GM18508 (cell line): ENCODE results near the gene HDAC4.
"Not testable (repeated sequence)": the region's sequence is repeated elsewhere in the genome, so short reads cannot be mapped to it uniquely, and the experiment has no call there.

ENCODE experiments used
- ATAC-seq: cut with Tn5 transposase; IDR thresholded peaks from one replicate; pipeline ENCODE4 v1.9.1; 2021; ENCODE audit warnings: moderate number of reproducible peaks; ENCODE audit not compliant: insufficient read depth, unreplicated experiment

Gene HDAC4

DNA sequence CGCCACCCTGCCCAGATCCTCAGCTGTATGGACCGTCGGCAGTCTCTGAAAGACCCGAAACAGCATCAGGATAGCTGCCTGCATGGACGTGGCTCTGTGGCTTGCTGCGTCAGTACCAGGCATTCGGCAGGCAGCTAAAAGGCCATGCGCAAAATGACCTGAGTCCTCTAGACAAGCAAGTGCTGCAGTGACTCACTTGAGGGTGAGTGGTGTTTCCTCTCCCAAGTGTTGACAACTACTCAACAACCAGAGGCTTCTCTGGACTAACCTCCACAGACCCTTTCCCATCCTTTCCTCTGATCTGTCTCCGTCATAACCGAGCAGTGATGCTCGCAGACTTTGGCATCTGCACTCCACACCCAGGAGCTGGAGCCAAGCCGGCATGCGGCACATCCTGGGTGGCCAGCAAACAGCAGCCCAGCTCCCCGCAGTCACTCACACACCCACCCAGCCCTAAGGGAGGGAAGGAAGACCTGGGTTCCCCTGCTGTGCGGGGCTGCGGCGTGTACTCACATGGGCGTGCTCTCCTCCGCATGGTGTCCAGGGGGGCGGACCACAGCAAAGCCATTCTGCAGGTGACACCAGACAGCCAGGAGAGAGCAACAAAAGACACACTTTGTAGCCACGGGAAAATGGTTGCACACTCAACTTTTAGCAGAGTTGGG lies 313.6 kb downstream of the HDAC4 start:
- no peak for ATAC-seq

GRCh38 chr2:239086325-239087020 lies 314.3 kb downstream of the HDAC4 start:
- no peak for ATAC-seq

- ATAC-seq, result no peak
Measured at GRCh38 chr2:239085201-239085992, 315.4 kb downstream of the HDAC4 start.

DNA sequence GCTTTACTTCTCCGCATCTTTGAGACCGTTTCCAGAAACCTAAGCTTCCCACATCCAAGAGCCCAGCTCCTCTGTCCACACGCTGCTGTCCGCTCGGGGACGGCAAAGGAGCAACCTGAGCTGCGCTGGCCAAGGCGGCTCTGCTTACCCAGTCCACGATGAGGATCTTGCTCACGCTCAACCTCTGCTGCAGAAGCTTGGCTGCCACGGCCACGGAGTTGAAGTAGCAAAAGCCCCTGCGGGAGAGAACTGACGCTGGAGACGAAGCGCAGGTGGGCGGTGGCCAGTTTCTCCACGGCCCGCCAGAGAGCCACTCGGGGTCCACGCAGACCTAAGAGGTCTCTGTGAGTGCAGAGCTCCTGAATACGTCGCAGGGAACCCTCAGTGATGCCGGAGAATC lies 316.8 kb downstream of the HDAC4 start:
- no peak for ATAC-seq

- no peak for ATAC-seq
Measured at GRCh38 chr2:239082425-239082824, 318.4 kb downstream of the HDAC4 start.

DNA sequence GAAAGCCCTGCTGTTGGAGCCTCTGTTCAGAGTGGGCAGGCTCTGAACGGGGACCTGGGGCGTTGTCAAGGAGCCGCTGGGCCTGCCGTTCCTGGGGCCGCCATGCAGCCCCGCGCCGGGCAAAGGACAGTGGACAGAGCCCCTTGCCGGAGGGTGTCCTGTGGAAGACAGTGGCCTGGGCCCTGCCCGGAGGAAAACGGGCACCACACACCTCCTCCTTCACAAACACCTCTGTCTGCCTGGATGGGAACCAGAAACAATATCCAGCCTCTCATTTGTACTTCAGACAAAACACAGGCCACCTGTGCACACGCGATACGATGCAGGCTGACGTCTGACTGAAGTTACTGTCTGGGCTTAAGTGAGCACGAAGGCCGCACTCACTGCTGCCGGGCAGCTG lies 319.2 kb downstream of the HDAC4 start:
- ATAC-seq, result no peak

GRCh38 chr2:239081046-239081445 lies 319.8 kb downstream of the HDAC4 start:
- ATAC-seq, result no peak

GRCh38 chr2:239079671-239080294 lies 321.0 kb downstream of the HDAC4 start:
- ATAC-seq, result no peak

GRCh38 chr2:239078128-239078924 lies 322.5 kb downstream of the HDAC4 start:
- no peak for ATAC-seq

GRCh38 chr2:239077260-239077659 lies 323.6 kb downstream of the HDAC4 start:
- ATAC-seq, result no peak

GRCh38 chr2:239075918-239076758 lies 324.7 kb downstream of the HDAC4 start:
- no peak for ATAC-seq

- ATAC-seq, result no peak
Measured at GRCh38 chr2:239073745-239074530, 326.9 kb downstream of the HDAC4 start.

DNA sequence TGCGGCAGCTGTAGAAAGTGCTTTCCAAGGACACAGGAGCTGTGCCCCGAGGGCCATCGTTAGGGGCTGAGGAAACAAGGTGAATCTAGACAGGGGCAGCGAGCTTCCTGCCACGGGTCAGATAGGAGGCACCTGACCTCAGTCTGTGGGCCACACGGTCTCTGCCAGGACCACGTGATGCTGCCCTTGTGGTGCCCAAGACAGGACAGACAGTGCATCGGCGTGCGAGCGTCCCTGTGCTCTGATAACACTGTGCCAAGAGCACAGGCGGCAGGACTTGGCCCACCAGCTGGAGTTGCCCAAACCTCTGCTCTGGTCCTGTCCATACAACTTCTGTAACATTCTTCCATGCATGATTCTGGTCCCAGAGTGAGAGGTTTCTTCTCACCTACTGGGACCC lies 327.6 kb downstream of the HDAC4 start:
- no peak for ATAC-seq

- no peak for ATAC-seq
Measured at GRCh38 chr2:239072786-239073185, 328.0 kb downstream of the HDAC4 start.

GRCh38 chr2:239070466-239070865 lies 330.4 kb downstream of the HDAC4 start:
- no peak for ATAC-seq

DNA sequence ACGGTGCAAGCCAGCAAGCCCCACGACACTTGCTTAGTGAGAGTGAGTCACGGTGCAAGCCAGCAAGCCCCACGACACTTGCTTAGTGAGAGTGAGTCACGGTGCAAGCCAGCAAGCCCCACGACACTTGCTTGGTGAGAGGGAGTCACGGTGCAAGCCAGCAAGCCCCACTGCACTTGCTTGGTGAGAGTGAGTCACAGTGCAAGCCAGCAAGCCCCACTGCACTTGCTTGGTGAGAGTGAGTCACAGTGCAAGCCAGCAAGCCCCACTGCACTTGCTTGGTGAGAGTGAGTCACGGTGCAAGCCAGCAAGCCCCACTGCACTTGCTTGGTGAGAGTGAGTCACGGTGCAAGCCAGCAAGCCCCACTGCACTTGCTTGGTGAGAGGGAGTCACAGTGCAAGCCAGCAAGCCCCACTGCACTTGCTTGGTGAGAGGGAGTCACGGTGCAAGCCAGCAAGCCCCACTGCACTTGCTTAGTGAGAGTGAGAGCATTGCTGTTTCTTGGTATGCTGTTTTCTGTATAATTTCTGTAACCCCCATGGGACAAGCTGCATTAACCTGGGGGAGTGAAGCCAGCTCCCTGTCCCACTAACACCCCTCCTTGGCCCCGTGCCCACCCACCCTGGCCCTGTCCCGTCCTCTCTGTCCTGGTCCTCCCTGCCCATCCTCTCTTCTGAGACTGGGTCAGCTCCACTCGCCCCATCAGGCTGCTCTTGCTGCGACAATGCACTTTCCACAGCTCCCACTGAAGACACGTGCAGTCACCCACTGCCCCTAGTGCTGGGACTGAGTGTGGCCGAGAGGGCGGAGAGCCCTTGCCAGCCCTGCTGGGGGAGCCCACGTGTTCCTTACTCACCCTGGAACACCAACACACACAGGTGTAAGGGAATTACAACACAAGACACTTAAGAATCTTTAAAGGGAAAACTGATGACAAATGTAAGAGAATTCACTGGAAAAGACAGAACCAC lies 331.2 kb downstream of the HDAC4 start:
- not testable (repeated sequence) for ATAC-seq

DNA sequence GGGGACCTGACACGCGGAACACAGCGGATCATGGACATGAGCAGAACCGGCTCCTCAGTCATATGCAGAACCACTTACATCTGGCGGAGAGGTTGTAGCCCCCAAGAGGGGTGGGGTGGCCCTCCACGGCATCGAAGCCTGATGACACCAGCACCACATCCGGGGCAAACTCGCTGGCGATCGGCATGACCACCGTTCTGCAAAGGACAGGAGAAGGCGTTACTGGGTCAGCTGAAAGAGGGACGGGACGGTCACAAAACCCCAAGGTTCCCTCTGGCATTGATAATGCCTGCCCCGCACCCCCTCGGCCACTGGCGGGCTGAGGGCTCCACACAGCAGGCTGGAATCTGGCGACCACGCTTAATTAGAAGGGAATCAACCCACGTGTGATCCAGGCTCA lies 332.4 kb downstream of the HDAC4 start:
- no peak for ATAC-seq
